ENCODE measurements around the gene TRMT11. TPM values are rescaled to one million over a fixed set of nuclear protein-coding genes. Genes with fewer than 3 reads are reported as not detected.

The TRMT11 gene
- total and polyA plus RNA-seq, 10 donors, result 10.7 to 37.7 (median 22.2) TPM

DNA sequence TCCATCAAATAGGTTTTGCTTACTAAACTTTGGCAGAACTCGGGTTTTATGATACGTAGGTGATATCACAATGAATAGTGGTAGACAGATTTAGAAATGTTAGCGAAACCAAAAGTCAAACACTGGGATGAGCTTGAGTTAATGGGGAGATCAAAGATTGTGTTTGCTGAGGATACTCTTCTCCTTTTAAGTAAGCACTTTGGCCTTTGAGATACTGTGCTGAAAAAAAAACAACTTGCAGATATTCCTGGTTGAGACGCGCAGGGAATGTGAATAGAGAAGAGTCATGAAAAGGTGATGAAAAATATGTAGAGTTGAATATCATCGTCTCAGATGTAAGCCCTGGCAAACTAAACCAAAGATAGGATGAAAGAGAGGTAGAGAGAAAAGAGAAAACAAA is 48.3 kb downstream of the TRMT11 start:
- intact Hi-C loops (cut with DNase I; ENCODE audit: low total_unique reads), result no loop called here
- no peak overlapping the region for H3K27ac ChIP-seq
- no peak for DNase-seq
- whole genome bisulfite sequencing, 5 donors, result 92 to 98% (median 97%) methylated on average over 6 of the region's 6 CpGs
- H3K27me3 ChIP-seq (replicated peaks in 1 of 7), result no peaks in the 10 kb centered on the region
- H3K9me3 ChIP-seq, result no peaks in the 10 kb centered on the region
- no peak for TF ChIP-seq POLR2AphosphoS5 (IDR thresholded peaks at IDR 0.05)
- TF ChIP-seq POLR2A (IDR thresholded peaks at IDR 0.05), result no peak
- TF ChIP-seq, protein P1, sequence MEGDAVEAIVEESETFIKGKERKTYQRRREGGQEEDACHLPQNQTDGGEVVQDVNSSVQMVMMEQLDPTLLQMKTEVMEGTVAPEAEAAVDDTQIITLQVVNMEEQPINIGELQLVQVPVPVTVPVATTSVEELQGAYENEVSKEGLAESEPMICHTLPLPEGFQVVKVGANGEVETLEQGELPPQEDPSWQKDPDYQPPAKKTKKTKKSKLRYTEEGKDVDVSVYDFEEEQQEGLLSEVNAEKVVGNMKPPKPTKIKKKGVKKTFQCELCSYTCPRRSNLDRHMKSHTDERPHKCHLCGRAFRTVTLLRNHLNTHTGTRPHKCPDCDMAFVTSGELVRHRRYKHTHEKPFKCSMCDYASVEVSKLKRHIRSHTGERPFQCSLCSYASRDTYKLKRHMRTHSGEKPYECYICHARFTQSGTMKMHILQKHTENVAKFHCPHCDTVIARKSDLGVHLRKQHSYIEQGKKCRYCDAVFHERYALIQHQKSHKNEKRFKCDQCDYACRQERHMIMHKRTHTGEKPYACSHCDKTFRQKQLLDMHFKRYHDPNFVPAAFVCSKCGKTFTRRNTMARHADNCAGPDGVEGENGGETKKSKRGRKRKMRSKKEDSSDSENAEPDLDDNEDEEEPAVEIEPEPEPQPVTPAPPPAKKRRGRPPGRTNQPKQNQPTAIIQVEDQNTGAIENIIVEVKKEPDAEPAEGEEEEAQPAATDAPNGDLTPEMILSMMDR (IDR thresholded peaks at IDR 0.05 in 8 of 11, conservative IDR thresholded peaks at IDR 0.05 in 3 of 11), result no peak
- peaks cover 0 to 87% (median 17%) of the 10 kb centered on the region in 6 donors for H3K36me3 ChIP-seq
- no peak overlapping the region for H3K4me3 ChIP-seq
- no peaks in the 10 kb centered on the region for H3K4me1 ChIP-seq

DNA sequence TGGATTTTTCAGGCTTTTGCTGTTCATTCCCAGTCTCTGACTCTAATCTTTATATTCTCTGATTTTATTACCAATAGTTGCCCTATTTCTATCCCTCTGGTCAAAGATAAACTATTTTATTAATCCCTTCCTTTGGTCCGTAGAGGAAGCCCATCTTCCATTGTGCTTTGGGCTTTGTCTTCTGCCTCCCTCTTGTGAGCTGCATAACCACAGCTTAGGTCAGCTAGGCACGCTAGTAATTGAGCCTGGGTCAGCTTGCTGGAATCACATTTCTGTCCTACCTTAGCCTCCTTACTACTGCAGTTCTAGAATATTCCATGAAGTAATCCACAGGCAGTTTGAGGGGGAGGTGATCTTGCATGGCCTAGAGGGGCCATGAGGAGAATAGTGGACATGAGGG is 49.4 kb downstream of the TRMT11 start:
- H3K27me3 ChIP-seq (replicated peaks in 1 of 7), result no peaks in the 10 kb centered on the region
- intact Hi-C loops (cut with DNase I; ENCODE audit: low total_unique reads), result no loop called here
- H3K9me3 ChIP-seq, result no peaks in the 10 kb centered on the region
- H3K4me3 ChIP-seq, result no peak overlapping the region
- H3K27ac ChIP-seq, result no peak overlapping the region
- H3K36me3 ChIP-seq, result peaks cover 0 to 91% (median 22%) of the 10 kb centered on the region in 6 donors
- H3K4me1 ChIP-seq, result peaks cover 0 to 4% (median 0%) of the 10 kb centered on the region in 6 donors
- DNase-seq, result no peak
- 96 to 98% (median 97%) methylated on average over 2 of the region's 2 CpGs for WGBS, 5 donors
- TF ChIP-seq, protein P1 (IDR thresholded peaks at IDR 0.05 in 8 of 11, conservative IDR thresholded peaks at IDR 0.05 in 3 of 11), result no peak
- TF ChIP-seq POLR2A (IDR thresholded peaks at IDR 0.05) (no peak), POLR2AphosphoS5 (IDR thresholded peaks at IDR 0.05) (no peak)

DNA sequence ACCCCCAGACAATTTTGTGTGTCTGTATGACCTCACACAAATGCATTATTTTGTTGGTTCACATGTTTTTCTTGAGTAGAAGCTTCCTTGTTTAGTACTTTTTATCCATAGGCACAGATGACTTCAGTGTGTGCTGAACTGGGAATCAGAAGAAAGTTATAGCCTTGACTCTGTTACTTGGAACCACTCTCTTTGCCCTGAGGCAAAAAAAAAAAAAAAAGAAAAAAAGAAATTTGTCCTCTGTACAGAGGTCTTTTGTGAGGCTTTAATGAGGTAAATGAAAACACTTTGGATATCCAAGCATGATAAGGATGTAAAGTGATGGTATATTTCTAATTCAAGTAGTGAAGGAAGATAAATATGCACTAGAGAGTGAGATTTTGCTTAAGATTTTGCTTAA is 51.9 kb downstream of the TRMT11 start:
- Histone ChIP-seq H3K36me3 (peaks cover 0 to 90% (median 30%) of the 10 kb centered on the region in 6 donors), H3K27me3 (replicated peaks in 1 of 7) (no peaks in the 10 kb centered on the region), H3K4me3 (no peak overlapping the region), H3K4me1 (peaks cover 0 to 6% (median 0%) of the 10 kb centered on the region in 6 donors), H3K9me3 (no peaks in the 10 kb centered on the region), H3K27ac (no peak overlapping the region)
- intact Hi-C loops (cut with DNase I; ENCODE audit: low total_unique reads), result no loop called here
- no peak for TF ChIP-seq POLR2A (IDR thresholded peaks at IDR 0.05)
- TF ChIP-seq POLR2AphosphoS5 (IDR thresholded peaks at IDR 0.05), result no peak
- TF ChIP-seq, protein P1 (IDR thresholded peaks at IDR 0.05 in 8 of 11, conservative IDR thresholded peaks at IDR 0.05 in 3 of 11), result no peak
- no peak for DNase-seq

DNA sequence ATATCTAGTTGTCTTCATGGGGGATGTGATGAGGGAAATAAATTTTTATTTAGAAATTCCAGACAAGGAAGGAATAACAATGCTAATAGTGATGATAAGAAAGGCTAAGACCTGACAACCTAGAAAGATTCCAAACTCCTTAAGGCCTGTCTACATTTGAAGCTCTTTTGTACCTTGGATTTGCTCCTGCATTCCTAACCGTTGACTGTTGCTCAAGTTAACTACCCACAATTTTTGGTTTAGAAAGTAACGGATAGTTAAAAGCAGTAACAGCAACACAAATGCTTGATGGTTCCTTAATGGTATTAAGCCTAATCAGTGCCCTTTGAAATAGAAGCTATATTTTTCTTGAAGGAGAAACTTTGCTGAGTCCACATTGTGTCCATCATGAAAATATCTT is 52.9 kb downstream of the TRMT11 start:
- H3K9me3 ChIP-seq, result peaks cover 0 to 3% (median 2%) of the 10 kb centered on the region in 8 donors

More for the DNA sequence above, 52.9 kb downstream of the TRMT11 start:
- no peak for TF ChIP-seq POLR2A (IDR thresholded peaks at IDR 0.05)
- TF ChIP-seq POLR2AphosphoS5 (IDR thresholded peaks at IDR 0.05), result no peak
- TF ChIP-seq, protein P1 (IDR thresholded peaks at IDR 0.05 in 8 of 11, conservative IDR thresholded peaks at IDR 0.05 in 3 of 11), result no peak
- peaks cover 0 to 82% (median 29%) of the 10 kb centered on the region in 6 donors for H3K36me3 ChIP-seq
- no peak overlapping the region for H3K27ac ChIP-seq
- DNase-seq, result no peak
- intact Hi-C loops (cut with DNase I; ENCODE audit: low total_unique reads), result no loop called here
- peaks cover 0 to 6% (median 0%) of the 10 kb centered on the region in 6 donors for H3K4me1 ChIP-seq
- 87 to 94% (median 92%) methylated on average over 2 of the region's 2 CpGs for WGBS, 5 donors
- no peak overlapping the region for H3K4me3 ChIP-seq
- H3K27me3 ChIP-seq (replicated peaks in 1 of 7), result no peaks in the 10 kb centered on the region

Data from spleen (tissue), 11 donors.